CD4-positive, alpha-beta T cell treated with Interleukin-15 for 4 hours (primary cell): ENCODE results near the gene PRPF6.

Source experiments
- DNase-seq: peaks from one replicate; pipeline ENCODE4 v3.0.0-alpha.2; 2020; ENCODE audit warnings: low spot score

Gene PRPF6

DNA sequence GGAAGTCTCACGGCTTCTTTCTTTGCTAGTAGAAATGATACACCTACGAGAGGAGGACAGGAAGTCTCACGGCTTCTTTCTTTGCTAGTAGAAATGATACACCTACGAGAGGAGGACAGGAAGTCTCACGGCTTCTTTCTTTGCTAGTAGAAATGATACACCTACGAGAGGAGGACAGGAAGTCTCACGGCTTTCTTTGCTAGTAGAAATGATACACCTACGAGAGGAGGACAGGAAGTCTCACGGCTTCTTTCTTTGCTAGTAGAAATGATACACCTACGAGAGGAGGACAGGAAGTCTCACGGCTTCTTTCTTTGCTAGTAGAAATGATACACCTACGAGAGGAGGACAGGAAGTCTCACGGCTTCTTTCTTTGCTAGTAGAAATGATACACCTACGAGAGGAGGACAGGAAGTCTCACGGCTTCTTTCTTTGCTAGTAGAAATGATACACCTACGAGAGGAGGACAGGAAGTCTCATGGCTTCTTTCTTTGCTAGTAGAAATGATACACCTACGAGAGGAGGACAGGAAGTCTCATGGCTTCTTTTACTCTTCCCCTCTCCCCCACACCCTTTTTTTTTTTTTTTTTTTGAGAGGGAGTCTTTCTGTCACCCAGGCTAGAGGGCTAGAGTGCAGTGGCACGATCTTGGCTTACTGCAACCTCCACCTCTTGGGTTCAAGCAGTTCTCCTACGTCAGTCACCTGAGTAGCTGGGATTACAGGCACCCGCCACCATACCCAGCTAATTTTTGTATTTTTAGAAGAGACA is 31.6 kb downstream of the PRPF6 start:
- DNase-seq, result peak; percentile 29

DNA sequence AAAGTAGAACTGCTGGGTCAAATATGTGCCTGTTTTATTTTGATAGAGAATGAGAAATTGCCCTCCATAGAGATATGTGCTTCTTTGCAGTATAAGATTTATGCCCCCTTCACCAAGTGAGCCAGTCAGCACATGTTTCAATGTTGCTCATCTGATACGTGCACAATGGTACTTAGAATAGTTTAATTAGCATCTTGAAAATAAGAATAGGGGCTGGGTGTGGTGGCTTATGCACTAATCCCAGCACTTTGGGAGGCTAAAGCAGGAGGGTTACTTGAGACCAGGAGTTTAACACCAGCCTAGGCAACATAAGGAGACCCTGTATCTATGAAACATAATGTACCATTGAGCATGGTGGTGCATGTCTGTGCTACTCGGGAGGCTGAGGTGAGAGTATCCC is 34.7 kb downstream of the PRPF6 start:
- no peak for DNase-seq

DNA sequence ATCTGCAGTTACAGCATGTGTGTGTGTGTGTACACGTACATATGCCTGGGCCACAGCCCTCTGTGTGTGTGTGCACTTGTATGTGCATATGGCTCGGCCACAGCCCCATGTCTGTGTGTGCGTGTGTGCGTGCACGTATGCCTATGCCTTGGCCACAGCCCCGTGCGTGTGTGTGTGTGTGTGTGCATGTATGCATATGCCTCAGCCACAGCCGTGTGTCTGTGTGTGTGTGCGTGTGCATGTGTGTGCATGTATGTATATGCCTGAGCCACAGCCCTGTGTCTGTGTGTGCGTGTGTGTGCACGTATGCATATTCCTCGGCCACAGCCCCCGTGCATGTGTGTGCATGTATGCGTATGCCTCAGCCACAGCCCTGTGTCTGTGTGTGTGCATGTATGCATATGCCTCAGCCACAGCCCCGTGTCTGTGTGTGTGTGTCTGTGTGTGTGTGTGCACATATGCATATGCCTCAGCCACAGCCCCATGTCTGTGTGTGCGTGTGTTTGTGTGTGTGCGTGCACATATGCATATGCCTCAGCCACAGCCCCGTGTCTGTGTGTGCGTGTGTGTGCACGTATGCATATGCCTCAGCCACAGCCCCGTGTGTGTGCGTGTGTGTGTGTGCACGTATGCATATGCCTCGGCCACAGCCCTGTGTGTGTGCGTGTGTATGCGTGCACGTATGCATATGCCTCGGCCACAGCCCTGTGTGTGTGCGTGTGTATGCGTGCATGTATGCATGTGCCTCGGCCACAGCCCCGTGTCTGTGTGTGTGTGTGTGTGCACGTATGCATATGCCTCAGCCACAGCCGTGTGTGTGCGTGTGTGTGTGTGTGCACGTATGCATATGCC is 40.4 kb downstream of the PRPF6 start:
- no peak for DNase-seq

DNA sequence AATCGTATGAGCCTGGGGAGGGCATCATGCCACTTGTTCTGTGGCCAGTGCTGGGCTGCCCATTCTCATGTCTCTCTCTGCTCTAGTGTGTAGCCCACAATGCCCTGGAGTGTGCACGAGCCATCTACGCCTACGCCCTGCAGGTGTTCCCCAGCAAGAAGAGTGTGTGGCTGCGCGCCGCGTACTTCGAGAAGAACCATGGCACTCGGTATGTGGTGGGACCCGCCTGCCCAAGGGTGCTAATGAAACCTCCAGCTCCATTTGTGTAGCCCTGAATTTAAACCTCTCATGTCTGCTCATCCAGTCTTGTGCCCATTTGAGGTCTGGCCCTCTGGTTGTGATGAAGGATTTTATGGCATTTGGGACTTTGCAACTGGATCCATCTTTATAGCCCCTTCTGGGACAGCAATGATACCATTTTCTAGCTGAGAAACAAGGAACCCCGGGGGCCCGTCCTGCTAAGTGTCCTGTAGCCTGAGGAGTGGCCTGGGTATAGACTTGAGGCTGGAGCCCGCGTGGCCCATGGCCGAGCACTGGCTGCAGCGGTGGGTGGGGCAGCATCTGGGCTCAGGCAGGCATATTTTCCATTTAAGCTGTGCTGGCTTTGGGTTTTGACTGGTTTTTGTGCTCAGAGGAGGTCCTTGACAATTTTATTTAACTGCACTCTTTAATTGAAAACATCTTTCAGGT is 41.9 kb downstream of the PRPF6 start:
- no peak for DNase-seq

DNA sequence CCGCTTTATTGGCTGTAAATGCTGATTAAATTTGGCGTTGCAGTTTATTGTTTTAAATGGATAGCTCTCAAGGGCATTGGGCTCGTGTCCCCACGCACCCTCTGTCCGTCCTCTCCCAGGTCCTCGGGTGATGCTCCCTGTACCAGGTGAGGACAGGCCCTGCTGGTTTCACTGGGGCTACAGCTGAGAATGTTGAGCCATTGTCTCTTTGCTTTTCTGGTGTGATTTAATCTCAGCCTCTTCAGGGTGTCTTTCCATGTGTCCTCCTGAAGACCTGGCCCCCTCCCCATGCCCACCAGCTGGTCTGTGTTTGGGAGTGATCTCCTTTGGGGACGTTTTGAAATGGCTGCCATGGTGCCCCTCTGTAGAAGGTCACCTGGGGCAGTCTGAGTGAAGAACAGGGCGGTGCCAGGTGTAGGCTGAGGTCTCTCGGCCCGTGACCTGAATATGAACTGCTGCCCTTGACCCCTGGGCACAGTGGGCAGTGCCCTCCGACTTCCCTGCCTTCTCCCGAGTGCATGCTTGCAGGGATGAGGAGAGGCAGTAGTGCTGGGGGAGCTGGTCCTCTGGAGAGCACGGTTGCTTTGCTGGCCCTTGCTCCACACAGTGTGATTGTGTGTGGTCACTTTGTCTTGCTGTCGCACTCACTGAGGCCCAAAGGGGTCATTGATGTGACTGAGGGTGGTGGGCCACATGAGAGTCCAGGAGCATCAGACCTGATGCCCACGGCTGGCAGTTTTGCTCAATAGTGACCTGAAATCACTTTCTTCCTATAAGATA is 42.6 kb downstream of the PRPF6 start:
- no peak for DNase-seq

DNA sequence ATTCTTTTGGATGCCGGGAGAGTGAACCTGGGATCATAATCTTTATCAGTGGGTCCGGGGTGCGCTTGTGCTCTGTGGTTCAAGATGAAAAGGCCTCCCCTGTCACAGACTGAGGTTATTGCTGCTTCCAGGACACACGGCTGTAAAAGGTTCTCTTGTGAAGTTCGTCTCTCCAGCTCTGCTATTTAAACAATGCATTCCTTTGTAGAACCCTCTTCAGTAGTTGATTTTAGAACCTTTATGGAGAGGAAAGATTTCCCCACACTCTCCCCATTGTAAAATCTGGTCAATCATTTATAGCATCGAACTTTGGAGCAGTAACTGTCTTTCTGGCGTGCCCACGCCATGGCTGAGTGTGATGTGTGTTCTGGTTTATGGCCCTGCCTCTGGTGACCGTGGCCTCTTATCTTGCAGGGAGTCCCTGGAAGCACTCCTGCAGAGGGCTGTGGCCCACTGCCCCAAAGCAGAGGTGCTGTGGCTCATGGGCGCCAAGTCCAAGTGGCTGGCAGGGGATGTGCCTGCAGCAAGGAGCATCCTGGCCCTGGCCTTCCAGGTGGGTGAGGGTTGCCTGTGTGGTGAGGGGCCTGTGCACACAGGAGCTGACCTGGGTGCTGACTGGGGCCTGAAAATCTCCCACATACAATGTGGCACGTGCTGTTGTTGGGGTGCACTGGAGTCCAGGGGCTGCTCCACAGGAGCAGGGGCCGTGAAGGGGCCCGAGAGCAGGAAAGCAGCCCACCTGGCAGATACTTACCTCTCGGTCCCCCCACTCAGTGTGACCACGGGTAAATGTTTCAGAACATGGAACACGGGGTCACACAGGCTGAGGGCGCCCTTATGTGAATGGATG is 43.4 kb downstream of the PRPF6 start:
- DNase-seq, result no peak

DNA sequence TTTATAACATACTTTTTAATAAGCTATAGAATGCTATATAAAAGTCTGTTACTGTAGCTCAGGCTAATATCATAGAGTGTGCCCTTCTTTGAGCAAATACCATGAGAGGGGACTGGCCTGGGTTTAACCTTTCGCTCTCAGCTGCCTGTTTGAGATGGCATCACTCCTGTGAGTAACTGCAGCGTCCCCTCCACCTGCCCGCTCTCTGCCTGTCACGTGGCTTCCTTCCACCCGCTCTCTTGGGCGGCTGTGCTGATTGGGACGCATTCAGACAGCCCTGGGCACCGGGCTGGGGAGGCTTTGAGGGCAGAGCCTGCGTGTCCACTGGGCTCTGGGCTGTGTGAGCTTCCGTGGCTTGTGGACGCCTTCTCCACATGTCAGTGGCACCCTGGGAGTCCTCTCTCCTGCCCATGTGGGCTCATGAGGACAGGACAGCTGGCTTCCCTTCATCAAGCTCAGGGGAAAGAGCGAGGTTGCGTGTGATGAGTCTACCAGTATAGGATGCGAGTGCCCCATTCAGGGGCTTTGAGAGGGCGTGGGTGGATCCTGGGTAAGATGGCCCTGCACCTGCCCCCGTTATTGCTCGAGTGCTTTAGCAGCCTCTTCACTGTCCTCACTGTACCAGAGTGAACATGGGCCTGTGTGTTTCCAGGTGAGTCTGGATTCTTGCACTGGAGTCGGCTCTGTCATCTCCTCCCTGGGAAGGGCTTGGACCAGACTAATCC is 44.3 kb downstream of the PRPF6 start:
- DNase-seq, result no peak

DNA sequence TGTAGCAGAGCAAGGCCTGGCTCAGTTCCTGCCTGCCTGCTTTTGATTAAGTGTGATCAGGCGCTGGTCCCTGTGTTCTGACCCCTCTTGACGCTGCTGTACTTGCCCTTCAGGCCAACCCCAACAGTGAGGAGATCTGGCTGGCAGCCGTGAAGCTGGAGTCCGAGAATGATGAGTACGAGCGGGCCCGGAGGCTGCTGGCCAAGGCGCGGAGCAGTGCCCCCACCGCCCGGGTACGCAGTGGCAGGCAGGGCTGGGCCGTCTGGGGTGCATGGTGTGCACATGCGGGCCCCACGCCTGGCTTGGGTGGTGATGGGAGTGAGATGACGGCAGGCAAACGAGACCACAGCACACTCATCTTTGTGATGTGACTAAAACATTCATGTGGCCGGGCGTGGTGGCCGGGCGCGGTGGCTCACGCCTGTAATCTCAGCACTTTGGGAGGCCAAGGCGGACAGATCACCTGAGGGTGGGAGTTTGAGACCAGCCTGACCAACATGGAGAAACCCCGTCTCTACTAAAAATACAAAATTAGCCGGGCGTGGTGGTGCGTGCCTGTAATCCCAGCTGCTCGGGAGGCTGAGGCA is 45.0 kb downstream of the PRPF6 start:
- no peak for DNase-seq

DNA sequence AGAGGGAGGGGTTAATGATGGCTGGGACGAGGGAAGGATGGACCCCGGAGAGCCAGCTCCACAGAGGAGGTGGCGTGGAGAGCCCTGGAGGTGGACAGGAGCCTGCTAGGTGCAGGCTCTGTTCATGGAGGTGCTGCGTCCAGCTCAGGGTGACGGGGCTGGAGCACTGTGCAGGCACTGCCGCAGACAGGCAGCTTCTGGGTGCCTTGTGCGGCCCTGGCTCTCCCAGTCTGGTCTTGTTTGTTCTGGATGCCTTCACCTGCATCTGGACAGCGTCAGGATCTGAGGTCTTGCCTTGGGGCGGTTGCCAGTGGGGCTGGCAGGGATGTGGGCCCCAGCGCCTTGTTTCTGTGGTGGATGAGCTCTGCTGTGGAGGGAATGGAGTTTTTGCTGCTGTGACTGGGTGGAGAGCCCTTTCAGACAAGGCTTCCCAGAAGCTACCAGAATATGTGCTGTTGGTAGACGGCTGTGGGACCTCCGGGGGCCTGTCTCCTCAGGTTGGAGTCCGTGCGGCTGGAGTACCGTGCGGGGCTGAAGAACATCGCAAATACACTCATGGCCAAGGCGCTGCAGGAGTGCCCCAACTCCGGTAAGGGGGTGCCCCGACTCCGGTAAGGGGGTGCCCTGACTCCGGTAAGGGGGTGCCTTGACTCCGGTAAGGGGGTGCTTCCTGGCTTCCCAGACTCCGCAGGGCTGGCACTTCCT is 47.2 kb downstream of the PRPF6 start:
- no peak for DNase-seq

DNA sequence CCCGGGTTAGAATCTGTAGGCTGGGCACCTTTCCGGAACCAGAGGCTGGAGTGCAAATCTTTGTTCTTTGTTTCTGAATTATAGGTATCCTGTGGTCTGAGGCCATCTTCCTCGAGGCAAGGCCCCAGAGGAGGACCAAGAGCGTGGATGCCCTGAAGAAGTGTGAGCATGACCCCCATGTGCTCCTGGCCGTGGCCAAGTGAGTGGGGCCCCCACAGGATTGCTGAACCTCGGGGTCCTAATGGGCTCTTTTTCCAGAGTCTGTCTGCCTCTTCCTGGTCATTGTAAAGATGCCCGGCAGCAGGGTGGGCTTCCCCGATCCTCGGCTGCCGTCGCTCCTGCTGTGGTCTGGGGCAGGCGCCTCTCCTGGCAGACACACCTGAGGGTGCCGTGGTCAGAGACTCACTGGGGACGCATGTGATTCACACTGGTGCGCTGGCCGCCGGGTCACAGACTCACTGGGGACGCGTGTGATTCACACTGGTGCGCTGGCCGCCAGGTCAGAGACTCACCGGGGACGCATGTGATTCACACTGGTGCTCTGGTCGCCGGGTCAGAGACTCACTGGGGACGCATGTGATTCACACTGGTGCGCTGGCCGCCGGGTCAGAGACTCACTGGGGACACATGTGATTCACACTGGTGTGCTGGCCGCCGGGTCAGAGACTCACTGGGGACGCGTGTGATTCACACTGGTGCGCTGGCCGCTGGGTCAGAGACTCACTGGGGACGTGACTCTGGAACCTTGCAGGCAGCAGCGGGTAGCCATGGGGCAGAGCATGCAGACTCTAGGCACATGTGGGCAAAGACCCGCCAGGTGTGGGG is 48.6 kb downstream of the PRPF6 start:
- DNase-seq, result no peak

DNA sequence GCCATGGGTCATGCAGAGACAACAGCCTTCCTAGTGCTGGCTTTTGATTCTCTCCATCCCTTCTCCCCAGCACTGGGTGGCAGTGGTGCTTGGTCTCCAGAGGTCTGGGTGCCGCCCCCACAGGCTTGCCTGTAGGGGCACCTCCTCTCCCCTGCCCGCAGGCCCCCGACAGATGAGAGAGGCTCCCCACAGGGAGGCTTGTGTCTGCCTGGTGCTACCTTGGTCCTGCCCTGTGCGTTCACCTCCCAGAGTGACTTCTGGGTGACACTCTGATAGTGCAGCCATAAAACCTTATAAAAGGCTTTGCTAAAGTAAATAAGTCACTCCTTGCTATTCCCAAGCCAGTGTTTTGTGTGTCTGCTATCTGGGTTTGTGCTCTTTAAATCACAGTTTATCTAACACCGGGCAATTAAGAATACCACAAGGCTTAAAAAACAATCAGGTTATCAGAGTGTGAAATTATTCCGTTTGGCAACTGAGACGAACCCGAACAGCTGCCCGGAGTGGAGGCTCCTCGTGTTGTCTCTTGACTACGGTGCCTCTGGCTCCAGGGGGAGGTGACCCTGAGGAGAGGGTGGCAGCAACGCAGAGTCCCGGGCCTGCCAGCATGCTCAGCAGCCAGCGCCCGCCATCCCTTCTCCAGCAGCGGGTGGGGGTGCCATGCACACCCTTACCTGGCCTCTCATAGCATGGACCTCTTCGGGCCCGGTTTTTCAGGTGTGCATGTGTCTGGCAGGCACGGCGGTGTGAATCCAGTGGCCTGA is 49.6 kb downstream of the PRPF6 start:
- DNase-seq, result no peak

DNA sequence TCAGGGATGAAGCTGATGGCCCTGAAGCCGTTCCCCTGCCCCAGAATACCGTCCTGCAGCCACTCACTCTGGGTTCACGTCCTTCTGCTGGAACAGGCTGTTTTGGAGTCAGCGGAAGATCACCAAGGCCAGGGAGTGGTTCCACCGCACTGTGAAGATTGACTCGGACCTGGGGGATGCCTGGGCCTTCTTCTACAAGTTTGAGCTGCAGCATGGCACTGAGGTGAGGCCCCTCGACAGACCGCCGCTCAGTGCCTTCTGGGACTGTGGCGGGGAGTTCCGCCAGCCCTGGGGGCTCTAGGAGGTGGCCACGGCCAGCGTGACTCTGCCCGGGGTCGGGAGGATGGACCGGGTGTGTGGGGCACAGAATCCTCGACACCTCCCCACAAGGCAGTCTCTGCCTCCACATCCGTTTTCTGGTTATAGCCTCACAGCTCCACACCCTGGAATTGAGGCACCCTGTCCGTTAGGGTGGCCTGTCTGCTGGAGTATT is 50.9 kb downstream of the PRPF6 start:
- DNase-seq, result no peak

DNA sequence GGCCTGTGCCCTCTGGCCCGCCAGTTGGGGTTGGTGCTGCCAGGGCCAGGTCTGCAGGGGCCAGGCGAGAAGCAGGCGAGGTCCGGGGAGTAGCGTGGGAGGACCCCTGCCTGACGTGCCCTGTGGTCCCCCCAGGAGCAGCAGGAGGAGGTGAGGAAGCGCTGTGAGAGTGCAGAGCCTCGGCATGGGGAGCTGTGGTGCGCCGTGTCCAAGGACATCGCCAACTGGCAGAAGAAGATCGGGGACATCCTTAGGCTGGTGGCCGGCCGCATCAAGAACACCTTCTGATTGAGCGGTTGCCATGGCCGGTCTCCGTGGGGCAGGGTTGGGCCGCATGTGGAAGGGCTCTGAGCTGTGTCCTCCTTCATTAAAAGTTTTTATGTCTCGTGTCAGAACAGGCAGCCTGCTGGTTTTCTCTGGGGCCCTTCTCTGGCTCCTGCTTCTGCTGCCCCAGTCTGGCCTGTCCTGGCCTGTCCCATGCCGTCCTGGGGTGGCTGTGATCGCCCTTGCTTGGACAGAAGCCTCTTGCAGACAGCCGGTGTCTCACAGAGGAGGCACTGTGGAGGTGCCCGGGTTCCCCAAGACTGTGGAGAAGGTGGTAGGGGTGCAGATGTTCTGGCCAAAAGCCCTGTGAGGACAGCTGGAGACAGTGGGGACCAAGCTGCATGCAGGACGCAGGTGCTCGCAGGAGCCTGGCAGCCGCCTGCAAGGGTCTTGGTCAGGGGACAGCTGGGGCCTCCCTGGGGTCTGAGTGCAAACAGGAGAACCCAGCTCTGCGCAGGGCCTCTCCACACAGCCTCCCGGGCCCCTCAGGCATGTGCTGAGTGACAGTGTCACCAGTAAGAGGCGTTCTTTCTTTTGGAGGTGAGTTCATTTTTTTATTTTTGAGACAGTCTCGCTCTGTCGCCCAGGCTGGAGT is 52.0 kb downstream of the PRPF6 start:
- no peak for DNase-seq

DNA sequence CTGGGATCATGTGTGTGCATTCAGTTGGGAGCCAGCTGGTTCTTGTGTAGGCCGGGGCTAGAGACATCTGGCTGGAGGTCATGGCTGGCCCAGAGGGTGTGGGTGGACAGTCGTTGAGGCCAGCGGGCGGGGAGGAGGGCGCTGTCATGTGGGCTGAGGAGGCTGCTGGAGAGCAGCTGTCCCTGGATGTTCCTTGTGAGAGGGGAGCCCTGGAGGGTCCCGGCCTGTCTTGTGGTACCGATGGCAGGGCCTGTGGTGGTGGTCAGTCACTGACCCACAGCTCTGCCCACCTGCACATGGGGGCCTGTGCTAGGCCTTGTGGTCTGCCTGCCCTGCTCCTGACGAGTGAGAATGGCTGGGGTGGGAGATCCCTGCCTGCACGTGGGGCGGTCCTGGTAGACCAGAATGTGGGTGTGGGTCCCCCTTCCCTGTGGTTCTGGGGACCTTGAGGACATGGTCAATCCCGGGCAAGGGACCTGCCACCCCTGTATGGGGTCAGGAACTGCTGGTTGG is 53.1 kb downstream of the PRPF6 start:
- DNase-seq, result no peak

DNA sequence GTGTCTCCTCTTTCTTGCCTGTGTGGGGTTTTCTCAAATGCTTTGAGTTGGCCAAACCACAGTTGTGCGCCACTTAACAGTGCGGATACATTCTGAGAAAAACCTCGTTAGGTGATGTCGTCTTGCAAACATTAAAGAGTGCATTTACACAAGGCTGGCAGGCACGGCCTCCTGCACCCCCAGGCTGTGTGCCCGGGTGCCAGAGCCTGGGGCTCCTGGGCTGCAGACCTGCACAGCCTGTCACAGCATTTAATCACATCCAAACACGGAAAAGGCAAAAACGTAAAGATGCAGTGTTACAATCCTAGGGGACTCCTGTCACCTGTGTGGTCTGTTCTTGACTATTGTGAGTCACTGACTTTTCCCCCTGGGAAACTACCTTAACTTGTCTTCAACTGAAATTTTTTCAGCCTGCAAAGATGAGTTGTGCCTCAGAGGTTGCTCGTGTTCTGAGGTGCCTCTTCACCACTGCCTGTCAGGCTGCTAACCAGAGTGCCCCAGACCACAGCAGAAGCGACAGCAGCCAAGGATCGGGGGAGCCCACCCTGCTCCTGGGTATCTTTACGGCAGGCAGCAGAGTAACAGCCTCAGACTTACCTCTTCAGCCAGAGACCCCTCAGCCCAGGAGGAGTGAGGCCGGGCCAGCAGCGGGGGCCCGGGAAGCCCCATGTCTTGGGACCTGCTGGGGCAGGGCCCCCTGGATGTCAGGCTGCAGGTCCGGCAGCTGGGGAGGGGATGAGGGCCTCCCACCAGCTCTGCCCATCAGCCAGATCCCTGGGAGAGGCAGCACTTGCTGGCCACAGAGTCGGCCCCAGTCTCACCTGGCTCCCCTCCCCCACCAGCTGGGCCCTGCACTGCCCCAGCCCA is 54.4 kb downstream of the PRPF6 start:
- peak; percentile 64 for DNase-seq
